Left lung (tissue), 10 donors: Measurements from ENCODE around the gene HRH3. TPM values are rescaled to one million over a fixed set of nuclear protein-coding genes. Genes with fewer than 3 reads are reported as not detected.

Experiments used
- ATAC-seq: fragments of 200-7000 bp; cut with Tn5 transposase; one replicate; pipeline ENCODE4 v1.9.1; 2020; ENCODE audit warnings: moderate library complexity
- DNase-seq, 4 donors: peaks; one replicate each; pipeline ENCODE4 v3.0.0-alpha.2; 2013 to 2020
- H3K27ac ChIP-seq, 2 donors: fragments of 200-600 bp; sonication (generic) in 1 of 2; one replicate each; pipeline versions ENCODE4 v1.5.0 to v1.8.0; 2020 to 2021
- H3K27me3 ChIP-seq, 2 donors: fragments of 200-600 bp; sonication (generic) in 1 of 2; one replicate each; pipeline versions ENCODE4 v1.5.0 to v1.8.0; 2020 to 2021
- H3K36me3 ChIP-seq, 2 donors: fragments of 200-600 bp; sonication (generic) in 1 of 2; one replicate each; pipeline versions ENCODE4 v1.5.0 to v1.8.0; 2020 to 2021
- H3K4me1 ChIP-seq, 2 donors: fragments of 200-600 bp; one replicate each; pipeline ENCODE4 v1.8.0; 2021
- H3K4me3 ChIP-seq, 2 donors: fragments of 200-600 bp; sonication (generic) in 1 of 2; one replicate each; pipeline versions ENCODE4 v1.5.0 to v1.8.0; 2020 to 2021; ENCODE audit warnings: mild to moderate bottlenecking in 1 of 2
- H3K9me3 ChIP-seq, 2 donors: fragments of 200-600 bp; sonication (generic) in 1 of 2; one replicate each; pipeline versions ENCODE4 v1.5.0 to v1.8.0; 2020 to 2021
- intact Hi-C, 2 donors: fragments of 100-400 bp; cut with DNase I; formaldehyde crosslinking; loops; one replicate each; pipeline versions ENCODE4 v1.11.2 to v1.14.2; 2022
- polyA plus RNA-seq, 6 donors: library from polyadenylated mRNA; unstranded; fragments of 120-200 nt; gene quantifications; one replicate each; pipeline ENCODE4 v1.2.1, GENCODE V29; 2013; ENCODE audit not compliant: insufficient read length in 6 of 6
- total RNA-seq, 2 donors: library from RNA; stranded (reverse); fragmentation: NEBNext Ultra II Directional; extraction: Animal tissue kit (Norgen Biotek cat#: 25700); gene quantifications; one replicate each; pipeline ENCODE4 v1.2.1, GENCODE V29; 2021
- TF ChIP-seq, protein P1 (sequence below), 2 donors: fragments of 200-600 bp; sonication (generic) in 1 of 2; IDR thresholded peaks; one replicate each; pipeline versions ENCODE4 v1.5.0 to v1.8.0; 2021; ENCODE audit warnings: antibody characterized with exemption in 2 of 2
- donor health status: DM: no; HTN: yes; CAD: no.
- donor health status: DM: no; HTN: no; CAD: no.

Gene HRH3
- total and polyA plus RNA-seq, 8 donors, result not detected

DNA sequence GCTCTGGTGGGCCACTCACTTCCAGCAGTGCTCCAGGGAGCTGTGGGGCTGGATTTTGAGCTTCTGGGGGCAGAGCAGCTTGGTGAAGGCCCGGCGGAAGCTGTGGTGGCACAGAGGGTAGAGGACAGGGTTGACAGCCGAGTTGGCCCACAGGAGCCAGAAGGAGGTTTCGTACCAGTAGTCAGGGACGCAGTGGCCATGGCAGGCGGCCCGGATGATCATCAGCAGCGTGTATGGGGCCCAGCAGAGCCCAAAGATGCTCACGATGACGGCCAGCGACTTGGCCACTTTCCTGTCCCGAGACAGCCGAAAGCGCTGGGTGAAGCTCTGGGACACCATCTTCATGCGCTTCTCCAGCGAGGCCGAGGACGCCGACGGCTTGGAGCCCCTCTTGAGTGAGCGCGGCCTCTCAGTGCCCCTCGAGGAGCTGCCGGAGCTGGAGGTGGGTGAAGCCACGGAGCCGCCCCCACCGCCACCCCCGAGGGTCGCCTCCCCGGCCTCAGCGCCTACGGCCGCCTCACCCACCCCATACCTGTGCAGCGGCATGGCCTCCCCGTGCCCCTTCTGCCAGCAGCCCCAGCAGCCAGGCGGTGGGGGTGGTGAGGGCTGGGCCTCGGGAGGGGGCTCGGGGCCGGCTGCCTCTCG, 4.0 kb downstream of the HRH3 start:
- DNase-seq, result peak in 1 of 4 donors; percentile 79
- H3K27me3 ChIP-seq, result peaks cover 32 to 90% of the 10 kb centered on the region in 2 donors
- no peak for ATAC-seq
- intact Hi-C loops, result no loop called here
- H3K36me3 ChIP-seq, result no peaks in the 10 kb centered on the region
- no peak overlapping the region for H3K4me3 ChIP-seq
- H3K27ac ChIP-seq, result no peak overlapping the region
- H3K4me1 ChIP-seq, result peaks cover 5 to 11% of the 10 kb centered on the region in 2 donors
- no peaks in the 10 kb centered on the region for H3K9me3 ChIP-seq
- TF ChIP-seq, protein P1, sequence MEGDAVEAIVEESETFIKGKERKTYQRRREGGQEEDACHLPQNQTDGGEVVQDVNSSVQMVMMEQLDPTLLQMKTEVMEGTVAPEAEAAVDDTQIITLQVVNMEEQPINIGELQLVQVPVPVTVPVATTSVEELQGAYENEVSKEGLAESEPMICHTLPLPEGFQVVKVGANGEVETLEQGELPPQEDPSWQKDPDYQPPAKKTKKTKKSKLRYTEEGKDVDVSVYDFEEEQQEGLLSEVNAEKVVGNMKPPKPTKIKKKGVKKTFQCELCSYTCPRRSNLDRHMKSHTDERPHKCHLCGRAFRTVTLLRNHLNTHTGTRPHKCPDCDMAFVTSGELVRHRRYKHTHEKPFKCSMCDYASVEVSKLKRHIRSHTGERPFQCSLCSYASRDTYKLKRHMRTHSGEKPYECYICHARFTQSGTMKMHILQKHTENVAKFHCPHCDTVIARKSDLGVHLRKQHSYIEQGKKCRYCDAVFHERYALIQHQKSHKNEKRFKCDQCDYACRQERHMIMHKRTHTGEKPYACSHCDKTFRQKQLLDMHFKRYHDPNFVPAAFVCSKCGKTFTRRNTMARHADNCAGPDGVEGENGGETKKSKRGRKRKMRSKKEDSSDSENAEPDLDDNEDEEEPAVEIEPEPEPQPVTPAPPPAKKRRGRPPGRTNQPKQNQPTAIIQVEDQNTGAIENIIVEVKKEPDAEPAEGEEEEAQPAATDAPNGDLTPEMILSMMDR (IDR thresholded peaks at IDR 0.05), result no peak

GRCh38 chr20:62215020-62215990, 4.8 kb downstream of the HRH3 start:
- Histone ChIP-seq H3K4me3 (no peak overlapping the region), H3K9me3 (no peaks in the 10 kb centered on the region), H3K27me3 (peaks cover 28 to 90% of the 10 kb centered on the region in 2 donors), H3K4me1 (peaks cover under 1 to 7% of the 10 kb centered on the region in 2 donors), H3K36me3 (no peaks in the 10 kb centered on the region), H3K27ac (no peak overlapping the region)
- intact Hi-C loops, result no loop called here
- DNase-seq (peak in 1 of 4 donors; percentile 79), ATAC-seq (no peak)
- TF ChIP-seq, protein P1 (IDR thresholded peaks at IDR 0.05), result no peak

DNA sequence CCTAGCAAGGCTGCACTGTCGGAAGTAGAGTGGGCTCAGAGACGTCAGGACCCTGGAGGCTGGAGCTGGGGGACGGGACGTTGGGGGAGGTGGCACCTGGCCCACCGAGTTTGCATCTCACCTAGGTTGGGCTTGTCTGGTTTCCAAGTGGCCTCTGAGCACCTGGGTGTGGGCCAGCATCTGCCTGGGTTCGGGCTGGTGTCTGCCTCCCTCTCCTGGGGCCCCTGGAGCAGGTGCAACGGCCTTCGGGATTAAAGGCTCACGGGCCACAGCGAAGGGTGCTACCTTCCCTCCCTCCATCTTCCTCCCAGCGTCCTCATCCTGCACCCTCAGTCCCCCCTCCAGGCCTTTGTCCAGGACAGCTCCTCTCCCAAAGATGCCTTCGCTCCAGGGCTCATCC, 6.0 kb downstream of the HRH3 start:
- Histone ChIP-seq H3K9me3 (no peaks in the 10 kb centered on the region), H3K27me3 (peaks cover 21 to 91% of the 10 kb centered on the region in 2 donors), H3K36me3 (no peaks in the 10 kb centered on the region), H3K4me3 (no peak overlapping the region), H3K27ac (no peak overlapping the region), H3K4me1 (no peaks in the 10 kb centered on the region)
- peak in 1 of 4 donors; percentile 51 for DNase-seq
- TF ChIP-seq, protein P1 (IDR thresholded peaks at IDR 0.05), result no peak
- no peak for ATAC-seq
- intact Hi-C loops, result no loop called here

GRCh38 chr20:62212299-62212698, 7.8 kb downstream of the HRH3 start:
- DNase-seq (peak in 1 of 4 donors; percentile 44), ATAC-seq (no peak)
- Histone ChIP-seq H3K4me3 (no peak overlapping the region), H3K4me1 (no peaks in the 10 kb centered on the region), H3K27ac (no peak overlapping the region), H3K27me3 (peaks cover 4 to 81% of the 10 kb centered on the region in 2 donors), H3K9me3 (no peaks in the 10 kb centered on the region), H3K36me3 (no peaks in the 10 kb centered on the region)
- TF ChIP-seq, protein P1 (IDR thresholded peaks at IDR 0.05), result no peak
- intact Hi-C loops, result no loop called here

DNA sequence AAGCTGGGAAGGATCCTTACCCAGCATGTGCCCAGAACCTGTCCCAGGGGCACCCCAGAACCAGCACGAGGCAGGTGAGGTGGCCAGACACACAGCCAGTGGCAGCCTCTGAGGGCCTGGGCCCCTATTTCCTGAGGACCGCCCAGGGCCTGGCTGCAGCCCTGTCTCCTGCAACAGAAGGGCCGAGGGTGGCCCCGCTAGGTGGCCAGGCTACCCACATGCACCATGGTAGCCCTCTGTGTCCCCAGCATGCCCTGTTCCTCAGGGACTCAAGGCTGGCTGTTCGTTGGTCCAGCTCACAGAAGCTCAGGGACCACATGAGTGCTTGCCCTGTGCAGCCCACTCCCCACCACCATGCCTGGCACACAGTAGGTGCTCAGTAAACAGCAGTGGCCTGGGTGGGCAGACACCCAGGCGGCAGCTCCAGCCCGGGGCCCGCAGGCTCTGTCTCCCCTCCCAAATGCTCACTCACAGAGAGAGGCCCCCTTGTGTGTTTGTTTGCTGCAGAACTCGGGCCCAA, 8.2 kb downstream of the HRH3 start:
- intact Hi-C loops, result no loop called here
- H3K27me3 ChIP-seq, result peaks cover 4 to 76% of the 10 kb centered on the region in 2 donors
- TF ChIP-seq, protein P1 (IDR thresholded peaks at IDR 0.05), result no peak
- peak in 1 of 4 donors; percentile 53 for DNase-seq
- H3K4me1 ChIP-seq, result no peaks in the 10 kb centered on the region
- H3K36me3 ChIP-seq, result no peaks in the 10 kb centered on the region
- ATAC-seq, result no peak
- H3K4me3 ChIP-seq, result no peak overlapping the region
- H3K27ac ChIP-seq, result no peak overlapping the region
- no peaks in the 10 kb centered on the region for H3K9me3 ChIP-seq
